ENCODE results near the gene CHMP5. TPM values are rescaled to one million over a fixed set of nuclear protein-coding genes. Genes with fewer than 3 reads are reported as not detected.

The CHMP5 gene
- total and polyA plus RNA-seq, 7 donors, result 54.6 to 307 (median 79.6) TPM

DNA sequence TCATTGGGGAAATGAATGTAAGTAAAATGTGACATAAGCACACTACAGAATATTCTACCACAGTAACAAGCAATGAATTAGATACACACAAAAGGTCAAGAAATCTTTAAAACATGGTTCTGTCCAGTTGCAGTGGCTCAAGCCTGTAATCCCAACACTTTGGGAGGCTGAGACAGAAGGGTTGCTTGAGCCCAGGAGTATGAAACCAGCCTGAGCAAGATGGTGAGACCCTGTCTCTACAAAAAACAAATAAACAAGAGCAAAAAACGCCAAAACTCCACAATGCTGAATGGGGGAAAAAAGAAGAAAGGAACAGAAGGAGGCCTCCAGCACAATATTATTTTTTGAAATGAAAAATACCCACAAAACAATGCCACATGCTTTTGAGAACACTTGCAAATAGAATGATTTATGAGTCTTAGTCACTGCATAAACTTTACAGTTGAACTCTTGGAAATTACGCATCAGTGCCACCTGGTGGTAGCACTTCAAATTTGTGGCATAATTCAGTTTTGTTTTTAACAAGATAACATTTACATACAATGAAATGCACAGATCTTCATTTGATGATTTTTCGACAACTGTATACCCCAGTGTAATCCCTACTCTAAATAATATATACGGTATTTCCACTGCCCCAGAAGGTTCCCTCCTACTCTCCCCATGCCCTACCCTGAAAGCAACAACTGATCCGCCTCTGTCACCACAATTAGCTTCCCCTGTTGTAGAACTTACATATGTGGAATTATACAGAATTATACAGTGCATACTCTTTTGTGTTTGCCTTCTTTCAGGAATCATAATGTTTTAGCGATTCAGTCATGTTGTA lies 39.3 kb upstream of the CHMP5 start:
- peaks cover 0 to 8% (median 5%) of the 10 kb centered on the region in 4 donors for H3K4me1 ChIP-seq
- no peaks in the 10 kb centered on the region for H3K27me3 ChIP-seq
- no peak for DNase-seq
- intact Hi-C loops (cut with DNase I), result loop anchor here (1.0 to 5.0 kb wide), 3 partner anchors 27 to 144 kb away; no protein-coding TSS in a partner anchor
- TF ChIP-seq POLR2AphosphoS5 (IDR thresholded peaks at IDR 0.05) (peak in 2 of 4 donors; percentile 38 to 51), EP300 (IDR thresholded peaks at IDR 0.05) (no peak)
- TF ChIP-seq, protein P1, sequence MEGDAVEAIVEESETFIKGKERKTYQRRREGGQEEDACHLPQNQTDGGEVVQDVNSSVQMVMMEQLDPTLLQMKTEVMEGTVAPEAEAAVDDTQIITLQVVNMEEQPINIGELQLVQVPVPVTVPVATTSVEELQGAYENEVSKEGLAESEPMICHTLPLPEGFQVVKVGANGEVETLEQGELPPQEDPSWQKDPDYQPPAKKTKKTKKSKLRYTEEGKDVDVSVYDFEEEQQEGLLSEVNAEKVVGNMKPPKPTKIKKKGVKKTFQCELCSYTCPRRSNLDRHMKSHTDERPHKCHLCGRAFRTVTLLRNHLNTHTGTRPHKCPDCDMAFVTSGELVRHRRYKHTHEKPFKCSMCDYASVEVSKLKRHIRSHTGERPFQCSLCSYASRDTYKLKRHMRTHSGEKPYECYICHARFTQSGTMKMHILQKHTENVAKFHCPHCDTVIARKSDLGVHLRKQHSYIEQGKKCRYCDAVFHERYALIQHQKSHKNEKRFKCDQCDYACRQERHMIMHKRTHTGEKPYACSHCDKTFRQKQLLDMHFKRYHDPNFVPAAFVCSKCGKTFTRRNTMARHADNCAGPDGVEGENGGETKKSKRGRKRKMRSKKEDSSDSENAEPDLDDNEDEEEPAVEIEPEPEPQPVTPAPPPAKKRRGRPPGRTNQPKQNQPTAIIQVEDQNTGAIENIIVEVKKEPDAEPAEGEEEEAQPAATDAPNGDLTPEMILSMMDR (IDR thresholded peaks at IDR 0.05), result peak; percentile 68 to 89 (median 77)
- no peak overlapping the region for H3K27ac ChIP-seq
- no peaks in the 10 kb centered on the region for H3K9me3 ChIP-seq
- no peak overlapping the region for H3K4me3 ChIP-seq
- WGBS, 2 donors, result 20 to 26% methylated on average over 6 of the region's 6 CpGs
- no peaks in the 10 kb centered on the region for H3K36me3 ChIP-seq

- peaks cover 0 to 8% (median 5%) of the 10 kb centered on the region in 4 donors for H3K4me1 ChIP-seq
- no peak for DNase-seq
- H3K27me3 ChIP-seq, result no peaks in the 10 kb centered on the region
- H3K9me3 ChIP-seq, result no peaks in the 10 kb centered on the region
- H3K36me3 ChIP-seq, result no peaks in the 10 kb centered on the region
- no peak overlapping the region for H3K27ac ChIP-seq
- no peak overlapping the region for H3K4me3 ChIP-seq
- TF ChIP-seq POLR2A (IDR thresholded peaks at IDR 0.05) (no peak), EP300 (IDR thresholded peaks at IDR 0.05) (no peak), POLR2AphosphoS5 (IDR thresholded peaks at IDR 0.05) (no peak)
- TF ChIP-seq, protein P1 (IDR thresholded peaks at IDR 0.05), result no peak
- WGBS, 2 donors, result 77 to 88% methylated on average over 10 of the region's 10 CpGs
- intact Hi-C loops (cut with DNase I), result loop anchor here (5.0 kb wide), 1 partner anchor 90 kb away; no protein-coding TSS in a partner anchor
These were observed 37.8 kb upstream of the CHMP5 start for GRCh38 chr9:33227008-33227398.

DNA sequence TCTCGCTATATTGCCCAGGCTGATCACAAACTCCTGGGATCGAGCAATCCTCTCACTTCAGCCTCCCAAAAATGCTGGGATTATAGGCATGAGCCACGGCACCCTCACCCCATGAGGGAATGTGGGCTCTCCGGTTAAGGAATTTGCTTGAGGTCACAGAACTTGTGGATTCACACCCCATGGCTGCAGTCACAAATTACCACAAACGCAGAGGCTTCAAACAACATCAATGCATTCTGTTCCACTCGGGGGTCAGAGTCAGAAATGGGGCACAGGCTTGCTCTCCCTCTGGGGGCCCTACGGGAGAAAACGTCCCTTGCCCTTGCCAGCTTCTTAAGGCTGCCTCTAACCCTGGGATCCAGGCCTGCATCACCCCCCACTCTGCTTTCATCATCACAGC lies 37.1 kb upstream of the CHMP5 start:
- Histone ChIP-seq H3K4me1 (peaks cover 0 to 8% (median 5%) of the 10 kb centered on the region in 4 donors), H3K27ac (no peak overlapping the region), H3K27me3 (no peaks in the 10 kb centered on the region), H3K4me3 (no peak overlapping the region), H3K9me3 (no peaks in the 10 kb centered on the region), H3K36me3 (no peaks in the 10 kb centered on the region)
- no peak for TF ChIP-seq POLR2AphosphoS5 (IDR thresholded peaks at IDR 0.05)
- no peak for TF ChIP-seq EP300 (IDR thresholded peaks at IDR 0.05)
- TF ChIP-seq POLR2A (IDR thresholded peaks at IDR 0.05), result no peak
- TF ChIP-seq, protein P1 (IDR thresholded peaks at IDR 0.05), result no peak
- no peak for DNase-seq
- WGBS, 2 donors, result 91 to 93% methylated on average over 8 of the region's 8 CpGs
- intact Hi-C loops (cut with DNase I), result loop anchor here (5.0 kb wide), 1 partner anchor 90 kb away; no protein-coding TSS in a partner anchor

DNA sequence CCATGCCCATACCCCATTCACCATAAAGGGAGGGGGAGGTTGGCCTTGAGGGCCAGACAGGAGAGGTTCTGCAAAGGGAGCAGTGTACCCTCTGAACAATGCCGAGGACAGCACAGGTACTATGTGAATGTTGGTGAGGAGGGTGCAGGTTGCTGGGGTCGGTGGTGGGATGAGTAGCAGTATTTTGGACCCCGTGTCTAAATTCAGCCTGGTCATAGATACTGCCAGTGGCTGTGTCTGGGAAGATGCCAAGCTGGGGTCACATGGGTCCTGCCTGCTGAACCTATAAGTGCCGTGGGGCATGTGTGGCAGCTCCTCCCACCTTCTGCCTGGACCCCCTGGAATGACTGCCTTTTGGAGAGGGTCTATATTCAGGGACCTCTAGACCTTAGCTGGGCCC lies 36.2 kb upstream of the CHMP5 start:
- DNase-seq, result no peak
- no peak for TF ChIP-seq POLR2AphosphoS5 (IDR thresholded peaks at IDR 0.05)
- TF ChIP-seq, protein P1 (IDR thresholded peaks at IDR 0.05), result no peak
- TF ChIP-seq EP300 (IDR thresholded peaks at IDR 0.05), result no peak
- no peak for TF ChIP-seq POLR2A (IDR thresholded peaks at IDR 0.05)
- Histone ChIP-seq H3K9me3 (no peaks in the 10 kb centered on the region), H3K4me1 (peaks cover 0 to 8% (median 5%) of the 10 kb centered on the region in 4 donors), H3K27ac (no peak overlapping the region), H3K27me3 (no peaks in the 10 kb centered on the region), H3K36me3 (no peaks in the 10 kb centered on the region), H3K4me3 (no peak overlapping the region)
- intact Hi-C loops (cut with DNase I), result loop anchor here (5.0 kb wide), 1 partner anchor 91 kb away; no protein-coding TSS in a partner anchor
- 74 to 78% methylated on average over 4 of the region's 4 CpGs for WGBS, 2 donors

All from sigmoid colon (tissue), 7 donors.